ENCODE measurements around the gene DNASE1L3. TPM values are rescaled to one million over a fixed set of nuclear protein-coding genes. Genes with fewer than 3 reads are reported as not detected.

Gene DNASE1L3
- total and polyA plus RNA-seq, 2 experiments from 2014 or later = 0.97 to 0.99 TPM

DNA sequence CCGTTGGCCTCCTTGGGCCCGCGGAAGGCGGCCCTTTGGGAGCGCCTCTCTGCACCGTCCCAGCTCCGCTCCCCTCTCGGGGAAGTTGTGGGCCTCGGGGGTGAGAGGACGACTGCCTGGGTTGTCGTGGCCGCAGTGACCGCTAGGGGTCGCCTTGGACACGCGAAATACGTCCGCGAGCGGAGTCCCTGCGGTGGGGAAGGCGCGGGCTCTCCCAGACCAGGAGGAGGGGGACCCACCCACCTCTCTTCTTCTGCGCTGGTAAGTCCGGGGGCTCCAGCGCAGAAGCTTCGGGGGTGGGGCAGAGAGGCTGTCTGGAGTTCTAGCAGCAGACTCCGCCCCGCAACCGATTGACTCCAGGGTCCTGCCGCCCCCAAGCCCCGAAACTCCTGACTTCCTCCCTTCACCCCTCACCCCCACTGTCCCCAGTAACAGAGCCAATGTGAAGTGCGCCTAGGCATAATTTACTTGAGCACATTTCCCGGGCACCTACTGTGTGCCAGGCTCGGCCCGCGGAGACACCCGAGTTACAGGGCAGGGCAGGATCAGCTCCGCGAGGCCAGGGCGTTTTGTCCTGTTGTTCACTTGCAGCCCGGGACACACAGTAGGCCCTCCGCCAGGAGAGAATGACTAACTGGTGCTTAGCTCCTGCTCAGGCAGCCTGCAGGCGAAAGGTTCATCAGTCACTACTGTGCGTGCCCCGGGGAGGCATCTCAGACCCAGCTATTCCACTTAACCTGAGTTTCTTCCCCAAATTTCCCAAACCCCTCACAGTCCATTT is 32.8 kb downstream of the DNASE1L3 start:
- H3K36me3 ChIP-seq (replicated peaks; ENCODE audit: insufficient read depth, low read depth) = no peaks in the 10 kb centered on the region
- TF ChIP-seq, protein P1, sequence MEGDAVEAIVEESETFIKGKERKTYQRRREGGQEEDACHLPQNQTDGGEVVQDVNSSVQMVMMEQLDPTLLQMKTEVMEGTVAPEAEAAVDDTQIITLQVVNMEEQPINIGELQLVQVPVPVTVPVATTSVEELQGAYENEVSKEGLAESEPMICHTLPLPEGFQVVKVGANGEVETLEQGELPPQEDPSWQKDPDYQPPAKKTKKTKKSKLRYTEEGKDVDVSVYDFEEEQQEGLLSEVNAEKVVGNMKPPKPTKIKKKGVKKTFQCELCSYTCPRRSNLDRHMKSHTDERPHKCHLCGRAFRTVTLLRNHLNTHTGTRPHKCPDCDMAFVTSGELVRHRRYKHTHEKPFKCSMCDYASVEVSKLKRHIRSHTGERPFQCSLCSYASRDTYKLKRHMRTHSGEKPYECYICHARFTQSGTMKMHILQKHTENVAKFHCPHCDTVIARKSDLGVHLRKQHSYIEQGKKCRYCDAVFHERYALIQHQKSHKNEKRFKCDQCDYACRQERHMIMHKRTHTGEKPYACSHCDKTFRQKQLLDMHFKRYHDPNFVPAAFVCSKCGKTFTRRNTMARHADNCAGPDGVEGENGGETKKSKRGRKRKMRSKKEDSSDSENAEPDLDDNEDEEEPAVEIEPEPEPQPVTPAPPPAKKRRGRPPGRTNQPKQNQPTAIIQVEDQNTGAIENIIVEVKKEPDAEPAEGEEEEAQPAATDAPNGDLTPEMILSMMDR (IDR thresholded peaks at IDR 0.05; ENCODE audit: poor library complexity) = peak; percentile 97
- no peak for TF ChIP-seq EZH2phosphoT487 (IDR thresholded peaks at IDR 0.05; ENCODE audit: low read depth, severe bottlenecking, unreplicated experiment)
- no peak for TF ChIP-seq EZH2 (IDR thresholded peaks at IDR 0.05; ENCODE audit: borderline replicate concordance)
- H3K79me2 ChIP-seq = no peaks in the 10 kb centered on the region
- no peak overlapping the region for H3K27ac ChIP-seq
- H2AFZ ChIP-seq = peak overlapping the region; percentile 47
- H3K4me3 ChIP-seq = no peak overlapping the region
- peaks cover 30% of the 10 kb centered on the region for H3K4me1 ChIP-seq (ENCODE audit: insufficient read depth)
- peak overlapping the region; percentile 84 for H3K4me2 ChIP-seq
- 21% methylated on average over 42 of the region's 46 CpGs for whole genome bisulfite sequencing (ENCODE audit: low lambda C conversion rate, missing lambda C conversion rate)
- H3K9me3 ChIP-seq (ENCODE audit: low read depth) = no peaks in the 10 kb centered on the region
- DNase-seq (ENCODE audit: low spot score) = peak; percentile 93
- H3K9me2 ChIP-seq (replicated peaks; ENCODE audit: insufficient read depth) = no peaks in the 10 kb centered on the region
- H4K20me1 ChIP-seq (ENCODE audit: insufficient read depth, poor library complexity, severe bottlenecking) = no peaks in the 10 kb centered on the region
- no peaks in the 10 kb centered on the region for H3K27me3 ChIP-seq

DNA sequence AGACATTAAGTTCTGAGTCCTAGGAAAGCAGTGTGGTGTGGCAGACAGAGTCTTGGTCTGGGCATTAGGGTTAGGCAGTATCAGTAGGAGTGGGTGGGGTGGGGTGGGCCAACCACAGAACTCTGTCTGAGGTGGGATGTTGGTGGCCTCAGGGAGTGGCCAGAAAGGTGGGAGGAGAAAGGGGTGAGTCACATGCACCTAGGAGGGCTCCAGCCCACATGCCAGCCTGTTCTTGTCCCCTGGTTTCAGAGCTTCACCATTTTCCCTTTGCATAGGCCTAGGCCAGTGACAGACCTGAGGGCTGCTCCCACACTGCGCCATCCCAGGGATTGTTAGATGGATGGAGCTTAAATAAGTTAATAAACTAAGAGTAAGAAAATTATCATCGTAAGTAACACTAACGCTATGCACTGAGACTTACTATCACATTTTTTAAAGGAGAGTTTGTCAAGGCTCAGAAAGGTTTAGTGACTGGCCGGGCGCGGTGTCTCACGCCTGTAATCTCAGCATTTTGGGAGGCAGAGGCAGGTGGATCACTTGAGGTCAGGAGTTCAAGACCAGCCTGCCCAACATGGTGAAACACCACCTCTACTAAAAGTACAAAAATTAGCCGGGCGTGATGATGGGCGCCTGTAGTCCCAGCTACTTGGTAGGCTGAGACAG is 33.8 kb downstream of the DNASE1L3 start:
- H3K79me2 ChIP-seq = no peaks in the 10 kb centered on the region
- WGBS (ENCODE audit: low lambda C conversion rate, missing lambda C conversion rate) = 93% methylated on average over 10 of the region's 10 CpGs
- H3K36me3 ChIP-seq (replicated peaks; ENCODE audit: insufficient read depth, low read depth) = no peaks in the 10 kb centered on the region
- peak overlapping the region; percentile 84 for H3K4me2 ChIP-seq
- H2AFZ ChIP-seq = no peak overlapping the region
- H3K9me2 ChIP-seq (replicated peaks; ENCODE audit: insufficient read depth) = no peaks in the 10 kb centered on the region
- DNase-seq (ENCODE audit: low spot score) = no peak
- no peak overlapping the region for H3K4me3 ChIP-seq
- no peaks in the 10 kb centered on the region for H3K9me3 ChIP-seq (ENCODE audit: low read depth)
- H3K27ac ChIP-seq = no peak overlapping the region
- no peak for TF ChIP-seq EZH2phosphoT487 (IDR thresholded peaks at IDR 0.05; ENCODE audit: low read depth, severe bottlenecking, unreplicated experiment)
- no peaks in the 10 kb centered on the region for H4K20me1 ChIP-seq (ENCODE audit: insufficient read depth, poor library complexity, severe bottlenecking)
- no peaks in the 10 kb centered on the region for H3K27me3 ChIP-seq
- peaks cover 30% of the 10 kb centered on the region for H3K4me1 ChIP-seq (ENCODE audit: insufficient read depth)

DNA sequence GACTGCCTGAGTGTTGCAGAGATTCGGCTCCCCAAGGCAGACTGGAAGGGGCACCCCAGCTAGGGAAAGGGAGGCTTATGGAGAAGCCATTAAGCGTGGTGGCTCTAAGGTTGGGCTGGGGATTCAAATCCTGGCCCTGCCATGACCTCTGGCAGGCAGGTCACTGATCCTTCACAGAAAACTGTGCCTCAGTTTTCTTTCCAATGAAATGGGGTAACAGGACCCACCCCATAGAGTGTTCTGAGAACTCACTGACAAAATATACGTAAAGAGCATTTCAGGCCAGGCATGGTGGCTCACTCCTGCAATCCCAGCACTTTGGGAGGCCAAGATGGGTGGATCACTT is 34.6 kb downstream of the DNASE1L3 start:
- H3K4me3 ChIP-seq = no peak overlapping the region
- H4K20me1 ChIP-seq (ENCODE audit: insufficient read depth, poor library complexity, severe bottlenecking) = no peaks in the 10 kb centered on the region
- no peaks in the 10 kb centered on the region for H3K27me3 ChIP-seq
- H3K9me2 ChIP-seq (replicated peaks; ENCODE audit: insufficient read depth) = no peaks in the 10 kb centered on the region
- no peaks in the 10 kb centered on the region for H3K36me3 ChIP-seq (replicated peaks; ENCODE audit: insufficient read depth, low read depth)
- no peaks in the 10 kb centered on the region for H3K79me2 ChIP-seq
- H2AFZ ChIP-seq = no peak overlapping the region
- peak overlapping the region; percentile 86 for H3K27ac ChIP-seq
- no peaks in the 10 kb centered on the region for H3K9me3 ChIP-seq (ENCODE audit: low read depth)
- 96% methylated on average over 3 of the region's 3 CpGs for WGBS (ENCODE audit: low lambda C conversion rate, missing lambda C conversion rate)
- H3K4me1 ChIP-seq (ENCODE audit: insufficient read depth) = peaks cover 30% of the 10 kb centered on the region
- peak overlapping the region; percentile 57 for H3K4me2 ChIP-seq
- TF ChIP-seq, protein P1 (IDR thresholded peaks at IDR 0.05; ENCODE audit: poor library complexity) = no peak
- TF ChIP-seq EZH2 (IDR thresholded peaks at IDR 0.05; ENCODE audit: borderline replicate concordance) = no peak
- TF ChIP-seq EZH2phosphoT487 (IDR thresholded peaks at IDR 0.05; ENCODE audit: low read depth, severe bottlenecking, unreplicated experiment) = no peak
- no peak for DNase-seq (ENCODE audit: low spot score)
